H1 (cell line): ENCODE results near the gene GPA33.

Experiments
- BRCA1 ChIP-seq: IDR thresholded peaks from 2 replicates; pipeline ENCODE4 v1.6.1; 2012; ENCODE audit warnings: low read depth, low read length, improper control_type of control experiment
- CREB1 ChIP-seq: IDR thresholded peaks from 2 replicates; pipeline ENCODE4 v1.6.1; 2012; ENCODE audit warnings: inconsistent platforms
- CTCF ChIP-seq, 3 experiments: IDR thresholded peaks; 1 replicate in 2 of 3; 2 replicates in 1 of 3; pipeline versions ENCODE4 v1.5.1 to v1.6.1; 2011; ENCODE audit warnings: low read length in 3 of 3, mild to moderate bottlenecking in 3 of 3, inconsistent platforms in 2 of 3, low read depth in 1 of 3, moderate library complexity in 1 of 3; ENCODE audit not compliant: insufficient read depth in 1 of 3; ENCODE audit errors: control extremely low read depth in 1 of 3
- EP300 ChIP-seq, 2 experiments: IDR thresholded peaks; 1 replicate in 1 of 2; 2 replicates in 1 of 2; pipeline ENCODE4 v1.6.1; 2011 to 2012; ENCODE audit warnings: low read depth in 2 of 2, low read length in 2 of 2, mild to moderate bottlenecking in 2 of 2, borderline replicate concordance in 1 of 2, inconsistent platforms in 1 of 2, moderate library complexity in 1 of 2
- EZH2 ChIP-seq: fragments of 200-600 bp; sonication (generic); IDR thresholded peaks from 2 replicates; pipeline ENCODE4 v1.7.1; 2012; ENCODE audit warnings: low read depth, mild to moderate bottlenecking, moderate library complexity, low read length, inconsistent platforms; ENCODE audit not compliant: severe bottlenecking
- JUN ChIP-seq: IDR thresholded peaks from 2 replicates; pipeline ENCODE4 v1.6.1; 2011; ENCODE audit warnings: low read depth, mild to moderate bottlenecking, improper control_type of control experiment, low read length
- KDM1A ChIP-seq: fragments of 200-600, 300-600 bp; sonication (generic); IDR thresholded peaks from 2 replicates; pipeline ENCODE4 v1.7.1; 2016; ENCODE audit warnings: mild to moderate bottlenecking, low read length, borderline replicate concordance
- MAFK ChIP-seq: IDR thresholded peaks from 2 replicates; pipeline ENCODE4 v1.6.1; 2012; ENCODE audit warnings: low read depth, mild to moderate bottlenecking, improper control_type of control experiment, low read length
- POLR2A ChIP-seq, 2 experiments: IDR thresholded peaks; 1 replicate in 1 of 2; 2 replicates in 1 of 2; pipeline ENCODE4 v1.6.1; 2011; ENCODE audit warnings: low read depth in 2 of 2, low read length in 2 of 2, mild to moderate bottlenecking in 2 of 2; ENCODE audit errors: control extremely low read depth in 1 of 2
- POLR2AphosphoS5 ChIP-seq: IDR thresholded peaks from 2 replicates; pipeline ENCODE4 v1.6.1; 2011; ENCODE audit warnings: low read depth, low read length
- RFX5 ChIP-seq: IDR thresholded peaks from 2 replicates; pipeline ENCODE4 v1.6.1; 2011; ENCODE audit warnings: low read depth, low read length, improper control_type of control experiment, borderline replicate concordance
- RXRA ChIP-seq: IDR thresholded peaks from 2 replicates; pipeline ENCODE4 v1.6.1; 2011; ENCODE audit warnings: low read depth, mild to moderate bottlenecking, low read length, moderate library complexity; ENCODE audit not compliant: insufficient read depth
- TBP ChIP-seq: IDR thresholded peaks from 2 replicates; pipeline ENCODE4 v1.6.1; 2011; ENCODE audit warnings: low read depth, low read length, improper control_type of control experiment

- TF ChIP-seq RFX5 (no peak), JUN (no peak), EP300 (IDR thresholded peaks at IDR 0.05; ENCODE audit: borderline replicate concordance in 1 of 2, low read depth in 2 of 2, low read length in 2 of 2) (no peak), CTCF (IDR thresholded peaks at IDR 0.05; ENCODE audit: control extremely low read depth in 1 of 3, insufficient read depth in 1 of 3, low read depth in 1 of 3, low read length in 3 of 3) (no peak), POLR2AphosphoS5 (no peak), CREB1 (no peak), TBP (no peak), KDM1A (no peak), EZH2 (no peak), BRCA1 (no peak), MAFK (no peak), POLR2A (IDR thresholded peaks at IDR 0.05; ENCODE audit: control extremely low read depth in 1 of 2, low read depth in 2 of 2, low read length in 2 of 2) (no peak), RXRA (no peak)
These were observed at the start of gene GPA33 for GRCh38 chr1:167090314-167090942.
